ENCODE data around the gene ATP2B1.

The ATP2B1 gene

DNA sequence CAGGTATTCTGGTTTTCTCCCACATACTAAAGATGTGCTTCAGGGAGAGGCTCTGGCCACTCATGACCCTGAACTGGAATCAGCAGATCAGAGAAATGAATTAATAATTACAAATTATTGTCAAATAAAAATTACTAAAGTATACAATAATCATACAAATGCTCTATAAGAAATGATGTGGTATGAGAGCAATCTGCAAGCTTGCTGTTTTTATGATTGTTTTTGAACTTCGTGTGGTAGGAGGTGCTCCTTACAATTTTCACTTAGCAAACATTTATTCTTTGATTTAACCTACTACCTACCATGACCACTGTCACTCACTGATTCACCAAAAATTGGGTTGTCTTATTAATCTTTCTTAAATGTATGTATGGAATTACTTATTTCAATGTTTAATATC is 16.2 kb downstream of the ATP2B1 start:
- no peak for DNase-seq (ENCODE audit: low spot score)

DNA sequence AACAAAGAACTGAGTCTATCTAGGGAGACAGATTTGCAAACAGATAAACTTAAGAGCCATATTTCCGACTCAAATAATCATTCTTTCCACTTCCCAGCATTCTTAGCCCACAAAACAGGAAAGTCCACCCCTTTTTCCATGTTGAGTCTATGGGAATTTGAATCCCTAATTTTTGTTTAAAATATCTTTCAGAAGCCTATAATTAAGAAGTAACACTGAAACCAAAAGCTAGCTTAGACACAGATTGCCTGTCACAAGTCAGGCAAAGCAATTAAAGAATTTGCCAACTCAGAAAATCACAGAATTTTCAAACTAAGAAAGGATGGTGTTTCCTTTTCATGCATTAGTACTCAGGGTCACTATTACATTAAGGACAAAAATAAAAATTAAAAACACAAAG is 17.0 kb downstream of the ATP2B1 start:
- DNase-seq (ENCODE audit: low spot score), result no peak

DNA sequence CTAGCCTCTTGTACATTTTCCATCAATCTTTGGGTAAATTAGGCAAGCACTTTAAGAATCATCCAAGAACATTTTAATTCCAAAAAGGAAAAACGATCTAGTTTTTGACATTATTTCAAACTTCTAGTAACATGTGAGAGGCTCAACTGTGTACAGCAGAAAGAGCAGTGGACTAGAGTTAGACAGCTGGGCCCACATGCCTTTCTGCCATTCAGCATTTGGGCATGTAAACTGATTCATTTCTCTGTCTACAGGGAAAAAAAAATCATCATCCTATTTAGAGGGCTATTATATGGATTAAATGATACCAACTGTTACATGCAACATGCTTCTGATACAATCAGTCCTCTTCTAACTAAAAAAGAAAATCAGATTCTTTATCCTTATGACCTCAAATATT is 17.7 kb downstream of the ATP2B1 start:
- no peak for DNase-seq (ENCODE audit: low spot score)

GRCh38 chr12:89689306-89689705 is 19.3 kb downstream of the ATP2B1 start:
- no peak for DNase-seq (ENCODE audit: low spot score)

DNA sequence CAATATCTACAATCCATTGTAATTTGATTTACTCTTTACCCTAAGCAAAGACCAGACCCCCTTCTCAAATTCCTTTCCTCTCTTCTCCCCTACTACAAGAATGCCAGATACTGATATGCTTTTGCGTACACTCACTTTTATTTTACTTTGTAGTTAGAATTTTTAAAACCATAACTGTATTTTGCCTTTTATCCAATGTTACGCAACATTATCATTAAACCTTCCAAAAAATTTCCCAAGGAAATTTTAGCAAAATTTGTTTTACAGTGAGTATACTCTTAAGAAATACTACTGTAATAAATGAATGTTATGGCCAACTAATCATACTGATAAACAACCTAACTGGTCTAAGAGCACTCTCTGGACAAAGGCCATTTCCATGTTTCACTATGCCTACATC is 22.3 kb downstream of the ATP2B1 start:
- DNase-seq (ENCODE audit: low spot score), result no peak

GRCh38 chr12:89685363-89685972 is 23.2 kb downstream of the ATP2B1 start:
- DNase-seq (ENCODE audit: low spot score), result no peak

DNA sequence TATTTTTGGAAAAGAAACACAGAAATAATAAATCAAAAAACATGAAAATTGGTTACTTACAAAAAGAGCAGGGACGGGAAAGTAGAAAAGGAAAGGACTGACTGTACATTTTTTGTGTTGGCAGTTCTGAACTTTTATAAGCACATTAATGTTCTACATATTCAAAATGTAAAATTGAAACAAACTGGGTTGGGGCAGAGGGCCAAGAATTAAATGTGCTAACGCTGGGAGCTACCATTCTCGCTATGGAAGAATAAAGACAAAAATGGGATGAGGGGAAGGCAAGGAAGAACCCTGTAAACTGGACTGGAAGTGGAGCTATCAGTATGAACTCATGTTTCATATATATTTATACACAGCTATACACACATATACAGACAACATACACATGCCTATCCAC is 24.5 kb downstream of the ATP2B1 start:
- DNase-seq (ENCODE audit: low spot score), result no peak

GRCh38 chr12:89682284-89682683 is 26.4 kb downstream of the ATP2B1 start:
- no peak for DNase-seq (ENCODE audit: low spot score)

GRCh38 chr12:89680409-89680808 is 28.2 kb downstream of the ATP2B1 start:
- DNase-seq (ENCODE audit: low spot score), result no peak

DNA sequence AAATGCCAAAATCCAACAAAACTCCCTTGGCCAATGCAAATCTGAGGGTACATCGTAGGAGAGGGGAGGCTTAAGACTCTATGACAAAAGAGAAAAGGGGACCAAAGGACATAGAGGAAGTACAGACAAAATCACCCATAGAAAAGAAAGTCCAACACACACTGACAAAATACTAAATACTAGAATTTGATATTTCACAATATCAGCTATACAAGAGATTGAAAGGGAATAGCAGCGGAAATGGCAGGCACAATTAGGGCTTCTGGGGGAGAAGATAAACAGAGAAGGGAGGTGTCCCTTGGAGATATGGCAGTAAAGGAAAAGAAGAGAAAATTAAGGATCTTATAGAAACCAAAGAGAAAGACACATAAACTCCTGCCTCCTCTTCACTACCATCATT is 29.0 kb downstream of the ATP2B1 start:
- no peak for DNase-seq (ENCODE audit: low spot score)

DNA sequence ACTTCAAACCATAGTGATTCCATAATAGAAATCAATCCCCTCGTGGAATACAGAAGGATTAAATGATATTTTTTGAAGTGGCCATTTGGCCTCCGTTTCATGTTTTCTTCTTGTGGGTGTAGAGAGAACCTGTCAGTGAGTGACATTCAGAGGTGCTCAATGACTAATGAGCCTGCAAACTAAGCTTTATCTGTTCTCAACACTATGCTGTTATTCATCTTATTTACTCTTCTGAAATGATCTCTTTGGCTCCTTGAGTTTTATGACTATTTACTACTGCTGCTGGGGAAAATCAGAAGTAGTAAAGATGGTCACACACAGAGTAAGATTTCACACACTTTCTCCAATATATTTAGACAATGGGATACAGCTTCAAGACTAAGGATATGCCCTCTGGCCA is 30.4 kb downstream of the ATP2B1 start:
- no peak for DNase-seq (ENCODE audit: low spot score)

DNA sequence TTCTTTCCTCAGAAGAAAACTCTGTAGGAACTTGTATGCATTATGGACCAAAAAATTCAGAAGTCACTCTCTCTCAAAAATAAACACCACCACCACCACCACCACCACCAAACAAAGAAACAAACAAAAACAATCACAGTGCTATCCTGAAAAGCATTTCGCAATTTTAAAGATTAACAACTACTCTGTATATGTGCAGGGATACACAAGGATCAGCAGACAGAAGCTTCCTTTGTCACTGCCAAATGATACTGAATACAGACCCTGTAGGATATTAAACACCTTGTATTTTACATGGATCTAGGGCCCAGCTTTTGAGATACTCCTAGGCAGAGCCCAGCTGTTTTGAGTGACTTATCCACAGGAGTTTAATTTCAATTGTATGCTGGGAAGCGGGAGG is 31.7 kb downstream of the ATP2B1 start:
- no peak for DNase-seq (ENCODE audit: low spot score)

DNA sequence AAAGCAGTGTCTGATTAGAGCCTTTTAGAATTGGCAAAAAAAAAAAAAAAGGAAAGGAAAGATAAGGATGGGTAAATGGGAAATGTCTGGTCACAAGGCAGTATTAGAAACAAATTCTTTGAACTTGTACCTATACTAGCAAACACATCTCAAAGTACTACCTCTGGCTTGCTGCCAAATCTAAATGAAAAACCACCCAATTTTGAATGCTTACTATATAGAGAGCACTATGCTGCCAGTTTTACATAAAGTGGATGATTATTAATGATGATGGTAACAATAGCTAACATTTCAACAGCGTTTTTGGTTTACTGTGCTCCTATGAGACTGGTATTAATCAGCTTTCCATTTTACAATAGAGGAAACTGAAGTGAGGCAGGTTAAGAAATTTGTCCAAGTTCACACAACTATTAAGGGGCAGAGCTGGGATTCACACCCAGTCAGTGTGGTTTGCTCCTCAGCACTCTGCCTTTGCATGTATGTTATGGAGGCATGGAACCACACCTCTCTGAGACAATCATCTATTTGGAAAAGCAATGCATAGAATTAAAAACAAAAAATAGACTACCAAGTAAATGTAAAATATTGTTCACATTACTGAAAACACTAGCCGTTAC is 34.2 kb downstream of the ATP2B1 start:
- no peak for DNase-seq (ENCODE audit: low spot score)

- no peak for DNase-seq (ENCODE audit: low spot score)
Measured at GRCh38 chr12:89673603-89674002, 35.0 kb downstream of the ATP2B1 start.

DNA sequence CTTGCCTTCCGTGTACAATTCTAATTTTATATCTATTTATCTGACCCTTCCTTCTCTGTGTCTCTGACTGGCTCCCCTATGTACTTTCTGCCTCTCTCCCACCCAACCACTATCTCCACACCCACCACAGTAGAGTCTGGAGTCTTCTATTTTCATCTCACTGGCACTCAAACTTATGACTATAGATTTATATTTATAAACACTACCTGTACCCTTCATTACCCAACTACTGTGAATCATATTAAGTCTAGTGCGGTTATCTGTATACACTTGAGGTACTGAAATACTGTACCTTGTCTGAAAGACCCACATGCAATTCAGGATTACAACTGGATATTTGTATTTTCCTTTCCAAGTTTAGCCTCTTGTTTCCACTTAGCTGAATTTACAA is 36.1 kb downstream of the ATP2B1 start:
- DNase-seq (ENCODE audit: low spot score), result no peak

DNA sequence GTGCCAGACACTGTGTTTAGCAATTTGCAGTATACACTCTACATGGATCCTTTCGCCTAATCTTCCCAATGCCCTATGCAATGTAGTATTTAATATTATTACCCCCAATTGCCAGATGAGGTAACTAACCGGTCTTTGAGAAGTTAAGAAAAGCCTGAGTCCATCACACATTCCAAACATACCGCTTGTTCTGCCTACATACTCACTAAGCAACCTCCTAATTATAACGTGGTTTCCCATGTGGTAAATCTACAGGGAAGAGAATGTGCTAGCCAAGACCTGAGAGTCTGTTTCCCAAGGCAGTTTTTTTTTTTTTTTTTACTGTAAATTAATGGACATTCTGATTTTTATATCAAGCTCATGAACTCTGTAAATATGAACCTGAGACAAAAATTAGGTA is 37.2 kb downstream of the ATP2B1 start:
- no peak for DNase-seq (ENCODE audit: low spot score)

DNA sequence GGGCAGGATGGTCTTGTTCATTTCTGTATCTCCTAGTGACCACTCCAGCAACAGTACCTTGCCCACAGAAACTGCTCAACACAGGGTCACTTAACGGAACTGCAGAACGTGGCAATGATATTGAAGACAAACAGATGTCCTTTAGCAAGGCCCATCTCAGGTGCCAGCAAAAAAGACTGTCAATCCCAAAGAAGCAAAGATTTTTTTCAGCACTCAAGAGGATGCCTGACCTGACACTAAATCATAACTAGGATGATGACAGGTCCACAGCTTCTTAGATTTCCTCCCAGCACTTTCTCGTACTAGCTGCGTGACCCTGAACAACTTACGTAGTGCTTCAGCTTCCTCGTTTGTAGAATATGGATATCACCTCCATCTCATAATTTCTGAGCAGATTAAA is 39.4 kb downstream of the ATP2B1 start:
- no peak for DNase-seq (ENCODE audit: low spot score)

DNA sequence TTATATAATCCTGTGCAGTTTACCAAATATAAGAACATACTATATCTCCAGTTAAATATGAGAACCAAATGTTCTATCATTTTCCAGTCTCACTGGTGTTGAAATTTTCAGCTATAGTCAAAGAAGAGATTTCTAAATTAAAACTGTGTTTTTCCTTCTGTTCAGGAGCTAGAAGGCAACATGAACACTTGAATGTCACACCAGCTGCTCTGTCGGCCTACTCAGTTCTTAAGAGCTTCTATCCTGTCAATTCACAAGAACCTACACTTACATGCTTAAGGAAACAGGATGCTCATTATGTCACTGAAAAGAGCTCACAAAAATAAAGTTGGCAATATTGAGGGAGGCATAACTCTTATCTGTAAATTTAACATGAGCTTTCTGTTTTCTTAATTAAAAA is 43.1 kb downstream of the ATP2B1 start:
- DNase-seq (ENCODE audit: low spot score), result no peak

GRCh38 chr12:89664441-89664840 is 44.2 kb downstream of the ATP2B1 start:
- DNase-seq (ENCODE audit: low spot score), result no peak

DNA sequence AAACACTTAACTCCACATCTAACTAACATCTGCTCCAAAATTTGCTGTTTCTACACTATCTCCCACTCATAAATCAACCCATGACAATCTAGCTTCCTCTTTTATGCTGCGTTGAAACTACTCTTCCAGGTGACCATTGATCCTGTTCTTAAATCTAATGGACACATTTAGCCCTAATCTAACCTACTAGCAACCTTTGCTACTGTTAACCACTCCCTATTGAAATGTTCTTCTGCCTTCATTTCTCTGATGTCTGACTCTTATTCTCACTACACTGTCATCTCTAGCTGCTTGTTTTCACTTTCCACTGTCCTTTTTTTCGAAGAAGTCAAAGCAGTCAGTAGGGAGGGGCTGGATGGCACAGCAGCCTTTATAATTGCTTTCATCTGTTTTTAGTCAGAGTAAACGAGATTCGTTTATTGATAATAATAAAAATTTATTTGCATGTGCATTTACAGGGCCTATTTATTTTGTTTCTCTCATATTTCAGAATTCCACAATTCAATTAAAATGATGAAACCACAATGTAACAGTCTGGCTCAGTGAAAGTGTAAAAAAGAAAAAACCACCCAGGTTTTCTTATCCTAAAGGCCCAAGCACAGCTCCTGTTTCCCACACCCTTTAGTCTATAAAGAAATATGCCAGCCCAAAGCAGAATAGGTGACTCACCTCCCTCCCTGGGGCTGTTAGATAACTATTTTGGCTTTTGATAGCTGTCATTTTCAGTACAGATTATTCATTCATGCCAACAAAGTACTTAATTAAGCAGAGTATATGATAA is 44.9 kb downstream of the ATP2B1 start:
- no peak for DNase-seq (ENCODE audit: low spot score)

DNA sequence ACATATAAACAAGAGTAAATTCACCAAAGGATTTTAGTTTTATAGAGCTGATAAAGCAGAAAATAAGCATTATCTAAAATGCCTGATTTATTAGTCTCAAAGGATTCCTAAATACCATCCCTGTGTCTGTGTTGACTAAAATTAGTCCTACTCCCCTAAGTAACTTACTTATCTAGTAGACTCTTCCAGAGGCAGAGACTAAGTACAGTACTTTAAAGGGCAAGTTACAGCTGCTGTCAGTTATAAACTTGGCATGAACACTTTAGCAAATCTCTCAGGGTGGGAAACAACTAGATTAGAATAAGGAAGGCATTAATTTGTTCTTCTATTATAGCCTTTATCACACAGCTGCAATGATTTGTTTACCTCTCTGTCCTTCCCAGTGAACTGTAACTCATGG is 46.0 kb downstream of the ATP2B1 start:
- no peak for DNase-seq (ENCODE audit: low spot score)

DNA sequence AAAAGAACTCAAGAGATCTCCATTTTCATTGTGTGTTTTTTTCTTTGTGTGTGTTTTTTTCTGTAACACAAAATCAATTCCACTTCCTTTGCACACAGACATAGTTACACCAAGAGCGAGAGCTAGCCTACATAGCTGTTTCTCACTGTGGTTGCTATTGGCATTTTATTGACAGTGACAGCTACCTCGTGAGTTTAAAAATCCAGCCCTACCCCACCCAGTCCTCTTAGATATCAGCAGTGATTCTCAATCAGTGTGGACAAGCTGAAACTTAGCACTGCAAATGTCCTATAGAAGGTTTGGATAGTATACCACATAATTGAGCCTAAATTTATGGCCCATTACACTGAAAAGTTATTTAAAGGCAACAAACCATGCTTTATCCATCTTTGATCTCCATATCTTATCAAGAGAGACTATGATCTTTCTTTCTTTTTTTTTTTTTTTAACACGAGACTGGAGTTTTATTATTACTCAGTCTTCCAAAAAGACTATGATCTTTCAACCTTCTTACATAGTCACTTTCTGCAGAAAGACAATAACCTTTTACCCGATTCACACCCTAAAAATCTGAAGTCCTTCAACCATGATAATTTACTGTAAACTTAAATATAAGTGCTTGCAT is 46.8 kb downstream of the ATP2B1 start:
- DNase-seq (ENCODE audit: low spot score), result no peak

GRCh38 chr12:89657739-89658138 is 50.9 kb downstream of the ATP2B1 start:
- no peak for DNase-seq (ENCODE audit: low spot score)

Data from RKO (cell line).